K562 (cell line): ENCODE results near the gene DCUN1D1.

ENCODE experiments used
- CBX2 ChIP-seq: fragments of 200-600 bp; sonication (generic); IDR thresholded peaks from one replicate; pipeline ENCODE4 v1.6.1; 2012; ENCODE audit warnings: mild to moderate bottlenecking, low read length, inconsistent platforms; ENCODE audit not compliant: insufficient read depth, poor library complexity, severe bottlenecking
- CHD2 ChIP-seq: IDR thresholded peaks from 2 replicates; pipeline ENCODE4 v1.6.1; 2011; ENCODE audit warnings: low read depth, low read length
- FIP1L1 ChIP-seq: fragments of 200-400 bp; formaldehyde crosslinking; IDR thresholded peaks from 2 replicates; pipeline ENCODE4 v1.6.1; 2018; ENCODE audit warnings: mild to moderate bottlenecking, low read depth, low read length; ENCODE audit not compliant: poor library complexity, severe bottlenecking
- SP1 ChIP-seq: sonication (generic); formaldehyde crosslinking; IDR thresholded peaks from 2 replicates; pipeline ENCODE4 v1.8.1; 2022; ENCODE audit warnings: mild to moderate bottlenecking, missing genetic modification reagents
- SRF ChIP-seq, 2 experiments: fragments of 250-450, 450-650 bp in 1 of 2; sonication (Bioruptor Pico) in 1 of 2; sonication (generic) in 1 of 2; formaldehyde crosslinking; IDR thresholded peaks; 2 replicates each; pipeline versions ENCODE4 v1.5.0 to v1.5.1; 2020 to 2022; ENCODE audit warnings: mild to moderate bottlenecking in 1 of 2, missing genetic modification reagents in 1 of 2
- TF ChIP-seq, protein P1 (sequence below): IDR thresholded peaks from 3 replicates; pipeline ENCODE4 v1.6.1; 2011; ENCODE audit warnings: borderline replicate concordance, mild to moderate bottlenecking; ENCODE audit not compliant: insufficient read length, insufficient read depth
- TF ChIP-seq, protein P2 (sequence below): fragments of 250-450 bp; sonication (Bioruptor Pico); IDR thresholded peaks from 2 replicates; pipeline ENCODE4 v1.8.0; 2021; ENCODE audit warnings: mild to moderate bottlenecking, moderate library complexity

DNA sequence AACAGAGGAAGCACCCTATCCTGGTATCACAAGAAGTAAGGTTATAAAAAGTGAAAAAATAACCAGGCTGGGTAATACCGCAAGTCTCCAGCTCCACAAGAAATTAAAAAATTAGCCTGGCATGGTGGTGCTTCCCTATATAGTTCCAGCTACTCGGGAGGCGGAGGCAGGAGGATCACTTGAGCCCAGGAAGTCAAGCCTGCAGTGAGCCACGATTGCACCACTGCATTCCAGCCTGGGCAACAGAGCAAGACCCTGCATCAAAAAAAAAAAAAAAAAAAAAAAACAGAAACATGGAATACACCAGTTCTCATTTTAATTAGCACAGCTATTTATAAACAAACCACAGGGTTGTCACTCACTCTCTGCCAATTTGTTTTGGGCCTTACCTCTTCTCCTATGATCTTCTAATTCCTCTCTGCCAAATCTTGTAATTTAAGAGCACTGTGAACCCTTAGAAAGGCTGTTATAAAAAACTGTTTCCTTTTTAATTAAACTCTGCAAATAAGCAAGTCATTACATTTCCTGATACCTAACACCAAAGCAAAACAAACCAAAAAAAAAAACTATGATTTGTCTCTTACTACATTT, 22.6 kb downstream of the DCUN1D1 start:
- TF ChIP-seq CBX2: no peak
- TF ChIP-seq, protein P1, sequence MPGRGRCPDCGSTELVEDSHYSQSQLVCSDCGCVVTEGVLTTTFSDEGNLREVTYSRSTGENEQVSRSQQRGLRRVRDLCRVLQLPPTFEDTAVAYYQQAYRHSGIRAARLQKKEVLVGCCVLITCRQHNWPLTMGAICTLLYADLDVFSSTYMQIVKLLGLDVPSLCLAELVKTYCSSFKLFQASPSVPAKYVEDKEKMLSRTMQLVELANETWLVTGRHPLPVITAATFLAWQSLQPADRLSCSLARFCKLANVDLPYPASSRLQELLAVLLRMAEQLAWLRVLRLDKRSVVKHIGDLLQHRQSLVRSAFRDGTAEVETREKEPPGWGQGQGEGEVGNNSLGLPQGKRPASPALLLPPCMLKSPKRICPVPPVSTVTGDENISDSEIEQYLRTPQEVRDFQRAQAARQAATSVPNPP: no peak
- TF ChIP-seq, protein P2, sequence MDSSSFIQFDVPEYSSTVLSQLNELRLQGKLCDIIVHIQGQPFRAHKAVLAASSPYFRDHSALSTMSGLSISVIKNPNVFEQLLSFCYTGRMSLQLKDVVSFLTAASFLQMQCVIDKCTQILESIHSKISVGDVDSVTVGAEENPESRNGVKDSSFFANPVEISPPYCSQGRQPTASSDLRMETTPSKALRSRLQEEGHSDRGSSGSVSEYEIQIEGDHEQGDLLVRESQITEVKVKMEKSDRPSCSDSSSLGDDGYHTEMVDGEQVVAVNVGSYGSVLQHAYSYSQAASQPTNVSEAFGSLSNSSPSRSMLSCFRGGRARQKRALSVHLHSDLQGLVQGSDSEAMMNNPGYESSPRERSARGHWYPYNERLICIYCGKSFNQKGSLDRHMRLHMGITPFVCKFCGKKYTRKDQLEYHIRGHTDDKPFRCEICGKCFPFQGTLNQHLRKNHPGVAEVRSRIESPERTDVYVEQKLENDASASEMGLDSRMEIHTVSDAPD (CRISPR knock-in tag): no peak
- TF ChIP-seq SP1 (CRISPR knock-in tag): no peak
- TF ChIP-seq CHD2: no peak
- TF ChIP-seq FIP1L1: no peak
- no peak for TF ChIP-seq SRF (CRISPR knock-in tag; IDR thresholded peaks at IDR 0.05)
